SK-N-SH (cell line): ENCODE data around the gene RASAL3. TPM values are rescaled to one million over a fixed set of nuclear protein-coding genes. Genes with fewer than 3 reads are reported as not detected.
"Not testable (repeated sequence)": the region's sequence is repeated elsewhere in the genome, so short reads cannot be mapped to it uniquely, and the experiment has no call there.

Experiments
- CTCF ChIA-PET: fragments of 300-600, 350-600 bp; formaldehyde crosslinking; extraction: SDS; loops from one replicate; lab custom pipeline; 2021; lab: Yijun Ruan, JAX
- POLR2A ChIA-PET: fragments of 350-600 bp; sonication (Branson Sonifier 250); formaldehyde crosslinking; extraction: SDS; loops from one replicate; lab custom pipeline; 2020; ENCODE audit warnings: antibody characterized with exemption, inconsistent platforms; lab: Yijun Ruan, JAX
- DNase-seq: peaks from one replicate; pipeline ENCODE4 v3.0.0; 2012
- H2AFZ ChIP-seq: fragments of 200-600 bp; sonication (generic); 2 replicates; pipeline ENCODE4 v1.8.1; 2016; ENCODE audit warnings: antibody characterized with exemption, mild to moderate bottlenecking, low read depth
- H3F3A ChIP-seq: fragments of 200-600 bp; sonication (generic); replicated peaks from 2 replicates; pipeline ENCODE3; 2016; ENCODE audit warnings: antibody characterized with exemption, mild to moderate bottlenecking; ENCODE audit not compliant: insufficient read depth
- H3K27ac ChIP-seq, 2 experiments: fragments of 200-500 bp in 1 of 2; fragments of 200-600 bp in 1 of 2; sonication (Bioruptor generic) in 1 of 2; sonication (generic), shearing (Covaris generic) in 1 of 2; 2 replicates each; pipeline versions ENCODE4 v1.5.1 to v1.6.1; 2014 to 2016; ENCODE audit warnings: low read depth in 2 of 2, inconsistent platforms in 1 of 2, low read length in 1 of 2, mild to moderate bottlenecking in 1 of 2, mixed read lengths in 1 of 2
- H3K27me3 ChIP-seq: fragments of 200-600 bp; sonication (generic), shearing (Covaris generic); 2 replicates; pipeline ENCODE4 v1.6.1; 2016; ENCODE audit warnings: mixed run types; ENCODE audit not compliant: insufficient read depth
- H3K36me3 ChIP-seq, 2 experiments: fragments of 200-500 bp in 1 of 2; fragments of 200-600 bp in 1 of 2; sonication (Bioruptor generic) in 1 of 2; sonication (generic) in 1 of 2; replicated peaks in 1 of 2; 2 replicates each; pipeline versions ENCODE3 to v1.5.1; 2014 to 2016; ENCODE audit warnings: low read length in 1 of 2, mild to moderate bottlenecking in 1 of 2; ENCODE audit not compliant: insufficient read depth in 2 of 2, control insufficient read depth in 1 of 2
- H3K4me1 ChIP-seq, 2 experiments: fragments of 200-500 bp in 1 of 2; fragments of 200-600 bp in 1 of 2; sonication (Bioruptor generic) in 1 of 2; sonication (generic), shearing (Covaris generic) in 1 of 2; 2 replicates each; pipeline versions ENCODE4 v1.5.1 to v1.6.1; 2014 to 2016; ENCODE audit warnings: low read depth in 1 of 2, low read length in 1 of 2, mixed run types in 1 of 2; ENCODE audit not compliant: insufficient read depth in 2 of 2, control insufficient read depth in 1 of 2
- H3K4me2 ChIP-seq: fragments of 200-600 bp; sonication (generic), shearing (Covaris generic); 2 replicates; pipeline ENCODE4 v1.6.1; 2017; ENCODE audit warnings: mixed run types
- H3K4me3 ChIP-seq, 2 experiments: fragments of 200-500 bp in 1 of 2; fragments of 200-600 bp in 1 of 2; sonication (Bioruptor generic) in 1 of 2; sonication (generic), shearing (Covaris generic) in 1 of 2; 2 replicates each; pipeline versions ENCODE4 v1.5.1 to v1.8.1; 2014 to 2016; ENCODE audit warnings: low read depth in 2 of 2, inconsistent platforms in 1 of 2, low read length in 1 of 2, mild to moderate bottlenecking in 1 of 2, mixed read lengths in 1 of 2, moderate library complexity in 1 of 2
- H3K79me2 ChIP-seq: fragments of 200-600 bp; sonication (generic); 2 replicates; pipeline ENCODE4 v1.8.1; 2017; ENCODE audit warnings: mild to moderate bottlenecking; ENCODE audit not compliant: insufficient read depth
- H3K9ac ChIP-seq: fragments of 200-600 bp; sonication (generic); 2 replicates; pipeline ENCODE4 v1.6.1; 2017; ENCODE audit warnings: mixed run types
- H3K9me2 ChIP-seq: fragments of 200-600 bp; sonication (generic); 2 replicates; pipeline ENCODE4 v1.6.1; 2017; ENCODE audit warnings: mixed run types
- H3K9me3 ChIP-seq: fragments of 200-600 bp; sonication (generic); 2 replicates; pipeline ENCODE4 v1.6.1; 2017; ENCODE audit warnings: mixed run types, mild to moderate bottlenecking, moderate library complexity
- H4K20me1 ChIP-seq: fragments of 200-600 bp; sonication (generic); 2 replicates; pipeline ENCODE4 v1.6.1; 2017; ENCODE audit warnings: mild to moderate bottlenecking, mixed run types; ENCODE audit not compliant: insufficient read depth
- FOSL2 ChIP-seq: IDR thresholded peaks from 2 replicates; pipeline ENCODE4 v1.4.0; 2012; ENCODE audit warnings: low read depth, mild to moderate bottlenecking, moderate library complexity, borderline replicate concordance
- GATA2 ChIP-seq: sonication (generic); formaldehyde crosslinking; IDR thresholded peaks from 2 replicates; pipeline ENCODE4 v1.5.0; 2020; ENCODE audit warnings: mild to moderate bottlenecking, missing genetic modification reagents
- MAX ChIP-seq: IDR thresholded peaks from 2 replicates; pipeline ENCODE4 v1.4.0; 2012; ENCODE audit warnings: low read depth
- NRF1 ChIP-seq: IDR thresholded peaks from 2 replicates; pipeline ENCODE4 v1.6.1; 2012; ENCODE audit warnings: low read depth, mild to moderate bottlenecking, low read length
- RAD21 ChIP-seq: IDR thresholded peaks from 2 replicates; pipeline ENCODE4 v1.6.1; 2012; ENCODE audit warnings: mild to moderate bottlenecking, low read length
- TAF1 ChIP-seq: IDR thresholded peaks from 2 replicates; pipeline ENCODE4 v1.6.1; 2012; ENCODE audit warnings: low read depth, mild to moderate bottlenecking, low read length, moderate library complexity, borderline replicate concordance
- TEAD4 ChIP-seq: IDR thresholded peaks from 2 replicates; pipeline ENCODE4 v1.4.0; 2012; ENCODE audit warnings: mild to moderate bottlenecking, borderline replicate concordance; ENCODE audit not compliant: insufficient read depth
- USF2 ChIP-seq: fragments of 150-350 bp; IDR thresholded peaks from 2 replicates; pipeline ENCODE4 v1.6.1; 2017; ENCODE audit warnings: antibody characterized with exemption, low read length, low read depth, borderline replicate concordance
- WGBS: methylation state at CpG from one replicate; pipeline ENCODE4 v1.1.6; 2017; ENCODE audit warnings: low lambda C conversion rate; 5-methylcytosine and 5-hydroxymethylcytosine counted together
- polyA plus RNA-seq, 3 experiments: library from polyadenylated mRNA; depleted of rRNA; stranded (reverse); fragments of >200 nt; gene quantifications; 2 replicates each; pipeline ENCODE4 v1.2.3, GENCODE V29; 2012

RASAL3 gene
- polyA plus RNA-seq, 1 of the 3 experiments (the other 2 are of a cell fraction): 0.02 TPM

GRCh38 chr19:15412832-15413231 lies 51.5 kb downstream of the RASAL3 start (continued):
- no peak for TF ChIP-seq FOSL2
- TF ChIP-seq RAD21: no peak
- no peak for TF ChIP-seq TAF1
- TF ChIP-seq NRF1: no peak
- TF ChIP-seq USF2: no peak

- Histone ChIP-seq H3K79me2 (peaks cover 100% of the 10 kb centered on the region), H4K20me1 (peaks cover 95% of the 10 kb centered on the region), H3K36me3 (peaks cover 14 to 24% of the 10 kb centered on the region in 2 experiments)
- POLR2A ChIA-PET: interaction anchor here (1.1 kb wide), 1 partner anchor 7 kb away, joined by 4 read pairs; the partner anchor contains the start of gene AKAP8L
- H3F3A ChIP-seq, H3K27me3 ChIP-seq, DNase-seq, H3K4me1 ChIP-seq, H2AFZ ChIP-seq, H3K9me2 ChIP-seq, H3K4me3 ChIP-seq, H3K27ac ChIP-seq, H3K9me3 ChIP-seq, H3K4me2 ChIP-seq, H3K9ac ChIP-seq: not testable (repeated sequence)
- CTCF ChIA-PET: interaction anchor here (1.2 kb wide), 1 partner anchor 234 kb away, joined by 4 read pairs; no protein-coding TSS in a partner anchor
- WGBS: 97% methylated on average over 2 of the region's 2 CpGs
Observed at GRCh38 chr19:15411351-15411750, 53.0 kb downstream of the RASAL3 start.

GRCh38 chr19:15404780-15405211 lies 59.5 kb downstream of the RASAL3 start:
- no peaks in the 10 kb centered on the region for H3K9me3 ChIP-seq
- ChIA-PET CTCF (interaction anchor here (0.8 to 4.5 kb wide), 3 partner anchors 14 to 313 kb away, joined by 3 to 19 read pairs (median 5); partner anchors contain the start of gene AKAP8L), POLR2A (no interaction called here)
- no peak overlapping the region for H3K9ac ChIP-seq
- WGBS: 89% methylated on average over 3 of the region's 3 CpGs
- H3F3A ChIP-seq: no peaks in the 10 kb centered on the region
- H3K27me3 ChIP-seq: no peaks in the 10 kb centered on the region
- peaks cover 84% of the 10 kb centered on the region for H3K79me2 ChIP-seq
- no peak overlapping the region for H3K4me2 ChIP-seq
- H3K4me3 ChIP-seq: no peak overlapping the region
- peaks cover 87% of the 10 kb centered on the region for H4K20me1 ChIP-seq
- peaks cover 10 to 48% of the 10 kb centered on the region in 2 experiments for H3K36me3 ChIP-seq
- H3K4me1 ChIP-seq: peaks cover 0 to 2% of the 10 kb centered on the region in 2 experiments; a peak in 2 of 4 replicates
- H3K9me2 ChIP-seq: no peaks in the 10 kb centered on the region
- no peak overlapping the region for H3K27ac ChIP-seq
- no peak for DNase-seq
- TF ChIP-seq GATA2 (CRISPR knock-in tag) (no peak), FOSL2 (no peak), MAX (no peak), TEAD4 (no peak)
- no peak overlapping the region for H2AFZ ChIP-seq
